Astrocyte of the spinal cord (primary cell): ENCODE measurements around the gene MACF1.

Experiments
- DNase-seq: peaks from one replicate; pipeline ENCODE4 v3.0.0; 2011; ENCODE audit warnings: low read depth, low spot score
- H3K4me3 ChIP-seq: 2 replicates; pipeline ENCODE4 v1.5.1; 2011; ENCODE audit warnings: low read depth, mild to moderate bottlenecking, low read length, moderate library complexity
- CTCF ChIP-seq: IDR thresholded peaks from 2 replicates; pipeline ENCODE4 v1.5.1; 2012; ENCODE audit warnings: low read depth, mild to moderate bottlenecking, low read length, inconsistent platforms
- in situ Hi-C: cut with HindIII; loops from 2 replicates; pipeline ENCODE4 v1.10.0; 2017; ENCODE audit warnings: low sequenced_read_pairs

MACF1 gene

GRCh38 chr1:39372105-39372504, 167.6 kb downstream of the MACF1 start:
- no peak for DNase-seq
- in situ Hi-C loops = no loop called here
- no peak for TF ChIP-seq CTCF
- H3K4me3 ChIP-seq = no peak overlapping the region

- DNase-seq = no peak
- H3K4me3 ChIP-seq = no peak overlapping the region
- no peak for TF ChIP-seq CTCF
- in situ Hi-C loops = no loop called here
Measured at GRCh38 chr1:39376656-39377055, 172.2 kb downstream of the MACF1 start.

- no peak for DNase-seq
- no peak overlapping the region for H3K4me3 ChIP-seq
- in situ Hi-C loops = no loop called here
- TF ChIP-seq CTCF = peak; percentile 45
Measured at GRCh38 chr1:39378377-39378776, 173.9 kb downstream of the MACF1 start.

- DNase-seq = no peak
- in situ Hi-C loops = no loop called here
- no peak overlapping the region for H3K4me3 ChIP-seq
- no peak for TF ChIP-seq CTCF
Measured at GRCh38 chr1:39379187-39379586, 174.7 kb downstream of the MACF1 start.

GRCh38 chr1:39380036-39380435, 175.5 kb downstream of the MACF1 start:
- in situ Hi-C loops = no loop called here
- H3K4me3 ChIP-seq = no peak overlapping the region
- no peak for DNase-seq
- TF ChIP-seq CTCF = no peak

GRCh38 chr1:39381839-39382238, 177.3 kb downstream of the MACF1 start:
- no peak overlapping the region for H3K4me3 ChIP-seq
- TF ChIP-seq CTCF = no peak
- in situ Hi-C loops = no loop called here
- peak; percentile 59 for DNase-seq

- H3K4me3 ChIP-seq = no peak overlapping the region
- no peak for DNase-seq
- in situ Hi-C loops = no loop called here
- TF ChIP-seq CTCF = no peak
Measured at GRCh38 chr1:39384305-39384704, 179.8 kb downstream of the MACF1 start.
